GM13977 (cell line): Measurements from ENCODE around the gene CPN2.

Source experiments
- DNase-seq: peaks from one replicate; pipeline ENCODE4 v3.0.0; 2012; ENCODE audit warnings: low spot score
- in situ Hi-C: fragments of 300-500 bp; cut with MboI; formaldehyde crosslinking; loops from one replicate; pipeline ENCODE4 v1.12.0; 2022; ENCODE audit warnings: low sequenced_read_pairs, low pct_unique_long_range_greater_than_20kb, mixed read lengths, inconsistent platforms; ENCODE audit not compliant: unreplicated experiment
- TF ChIP-seq, protein P1 (sequence below): IDR thresholded peaks from 2 replicates; pipeline ENCODE4 v1.5.1; 2012; ENCODE audit warnings: mild to moderate bottlenecking, control low read depth; ENCODE audit not compliant: insufficient read depth; ENCODE audit errors: extremely low read depth, missing control alignments

CPN2 gene, protein sequence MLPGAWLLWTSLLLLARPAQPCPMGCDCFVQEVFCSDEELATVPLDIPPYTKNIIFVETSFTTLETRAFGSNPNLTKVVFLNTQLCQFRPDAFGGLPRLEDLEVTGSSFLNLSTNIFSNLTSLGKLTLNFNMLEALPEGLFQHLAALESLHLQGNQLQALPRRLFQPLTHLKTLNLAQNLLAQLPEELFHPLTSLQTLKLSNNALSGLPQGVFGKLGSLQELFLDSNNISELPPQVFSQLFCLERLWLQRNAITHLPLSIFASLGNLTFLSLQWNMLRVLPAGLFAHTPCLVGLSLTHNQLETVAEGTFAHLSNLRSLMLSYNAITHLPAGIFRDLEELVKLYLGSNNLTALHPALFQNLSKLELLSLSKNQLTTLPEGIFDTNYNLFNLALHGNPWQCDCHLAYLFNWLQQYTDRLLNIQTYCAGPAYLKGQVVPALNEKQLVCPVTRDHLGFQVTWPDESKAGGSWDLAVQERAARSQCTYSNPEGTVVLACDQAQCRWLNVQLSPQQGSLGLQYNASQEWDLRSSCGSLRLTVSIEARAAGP

DNA sequence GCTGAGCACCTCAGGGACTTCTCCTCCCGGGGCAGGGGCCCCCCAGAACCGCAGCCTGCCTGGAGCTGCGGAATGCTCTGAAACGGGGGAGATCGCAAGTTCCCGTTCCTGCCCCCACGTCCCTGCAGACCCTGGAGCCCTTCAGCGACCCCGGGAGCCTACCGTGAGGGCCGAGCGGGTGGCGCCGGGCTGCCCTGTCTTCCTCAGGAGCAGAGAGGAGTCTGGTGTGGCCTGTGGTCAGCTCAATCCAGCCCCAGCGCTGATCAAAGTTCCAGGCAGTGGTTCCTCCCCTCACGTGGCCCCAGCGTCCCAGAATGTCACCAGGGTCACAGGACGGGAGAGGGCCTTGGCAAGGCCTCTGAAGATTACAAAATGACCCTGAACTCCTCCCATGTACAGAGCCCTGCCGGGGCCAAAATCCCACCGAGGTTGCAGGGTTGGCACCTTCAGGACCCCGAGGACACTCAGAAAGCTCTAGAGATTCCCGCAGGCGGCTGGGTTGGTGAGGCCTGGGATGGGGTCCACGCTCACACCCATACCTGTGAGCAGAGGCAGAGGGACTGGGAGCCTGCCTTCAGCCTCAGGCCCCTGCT is at the start of gene CPN2:
Gene CPN2 (minus strand): TSS at position 249 of the 593 bp plus-strand sequence. CDS start 8,626 bp downstream, outside the sequence.
- TF ChIP-seq, protein P1, sequence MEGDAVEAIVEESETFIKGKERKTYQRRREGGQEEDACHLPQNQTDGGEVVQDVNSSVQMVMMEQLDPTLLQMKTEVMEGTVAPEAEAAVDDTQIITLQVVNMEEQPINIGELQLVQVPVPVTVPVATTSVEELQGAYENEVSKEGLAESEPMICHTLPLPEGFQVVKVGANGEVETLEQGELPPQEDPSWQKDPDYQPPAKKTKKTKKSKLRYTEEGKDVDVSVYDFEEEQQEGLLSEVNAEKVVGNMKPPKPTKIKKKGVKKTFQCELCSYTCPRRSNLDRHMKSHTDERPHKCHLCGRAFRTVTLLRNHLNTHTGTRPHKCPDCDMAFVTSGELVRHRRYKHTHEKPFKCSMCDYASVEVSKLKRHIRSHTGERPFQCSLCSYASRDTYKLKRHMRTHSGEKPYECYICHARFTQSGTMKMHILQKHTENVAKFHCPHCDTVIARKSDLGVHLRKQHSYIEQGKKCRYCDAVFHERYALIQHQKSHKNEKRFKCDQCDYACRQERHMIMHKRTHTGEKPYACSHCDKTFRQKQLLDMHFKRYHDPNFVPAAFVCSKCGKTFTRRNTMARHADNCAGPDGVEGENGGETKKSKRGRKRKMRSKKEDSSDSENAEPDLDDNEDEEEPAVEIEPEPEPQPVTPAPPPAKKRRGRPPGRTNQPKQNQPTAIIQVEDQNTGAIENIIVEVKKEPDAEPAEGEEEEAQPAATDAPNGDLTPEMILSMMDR, result no peak
- in situ Hi-C loops, result no loop called here

DNA sequence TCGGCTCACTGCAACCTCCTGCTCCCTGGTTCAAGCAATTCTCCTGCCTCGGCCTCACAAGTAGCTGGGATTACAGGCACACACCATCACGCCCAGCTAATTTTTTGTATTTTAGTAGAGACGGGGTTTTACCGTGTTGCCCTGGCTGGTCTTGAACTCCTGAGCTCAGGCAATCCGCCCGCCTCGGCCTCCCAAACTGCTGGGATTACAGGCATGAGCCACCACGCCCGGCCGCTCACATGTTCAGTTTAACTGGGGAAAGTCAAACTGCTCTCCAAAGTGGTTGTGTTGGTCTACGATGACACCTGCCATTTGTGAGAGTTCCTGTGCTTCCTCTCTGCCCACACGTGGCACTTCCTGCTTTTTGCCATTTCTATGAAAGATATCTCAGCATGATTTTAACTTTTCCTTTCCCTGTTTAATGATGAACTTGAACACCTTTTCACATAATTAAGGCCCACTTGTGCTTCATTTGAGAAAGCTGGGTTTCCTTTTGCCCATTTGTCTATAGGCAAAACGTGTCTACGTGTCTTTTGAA is 48.8 kb upstream of the CPN2 start:
- TF ChIP-seq, protein P1, result no peak
- in situ Hi-C loops, result no loop called here
- no peak for DNase-seq

More for the DNA sequence above, at the start of gene CPN2:
- DNase-seq, result no peak

DNA sequence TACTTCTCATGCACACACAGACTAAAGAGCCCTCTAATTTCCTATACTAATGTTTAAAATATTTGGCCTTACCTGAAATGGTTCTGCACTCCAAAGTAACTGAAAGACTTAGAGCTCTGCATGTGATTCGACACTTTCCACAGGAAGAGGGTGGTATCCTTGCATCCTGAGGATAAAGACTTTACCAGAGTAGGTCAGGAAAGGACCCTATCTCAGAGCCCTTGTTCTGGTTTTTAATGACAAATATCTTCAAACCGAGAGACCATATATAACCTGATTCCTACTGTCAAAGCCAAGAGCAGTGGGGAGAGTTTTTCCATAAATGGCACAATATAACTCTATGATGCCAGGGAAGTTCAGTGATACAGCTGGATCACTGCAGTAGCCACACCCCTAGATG is 48.0 kb upstream of the CPN2 start, which contains the start of gene GP5:
Gene GP5 (minus strand): TSS at position 101 of the 400 bp plus-strand sequence. CDS start 984 bp downstream, outside the sequence.
- no peak for DNase-seq
- in situ Hi-C loops, result no loop called here
- TF ChIP-seq, protein P1, result no peak

DNA sequence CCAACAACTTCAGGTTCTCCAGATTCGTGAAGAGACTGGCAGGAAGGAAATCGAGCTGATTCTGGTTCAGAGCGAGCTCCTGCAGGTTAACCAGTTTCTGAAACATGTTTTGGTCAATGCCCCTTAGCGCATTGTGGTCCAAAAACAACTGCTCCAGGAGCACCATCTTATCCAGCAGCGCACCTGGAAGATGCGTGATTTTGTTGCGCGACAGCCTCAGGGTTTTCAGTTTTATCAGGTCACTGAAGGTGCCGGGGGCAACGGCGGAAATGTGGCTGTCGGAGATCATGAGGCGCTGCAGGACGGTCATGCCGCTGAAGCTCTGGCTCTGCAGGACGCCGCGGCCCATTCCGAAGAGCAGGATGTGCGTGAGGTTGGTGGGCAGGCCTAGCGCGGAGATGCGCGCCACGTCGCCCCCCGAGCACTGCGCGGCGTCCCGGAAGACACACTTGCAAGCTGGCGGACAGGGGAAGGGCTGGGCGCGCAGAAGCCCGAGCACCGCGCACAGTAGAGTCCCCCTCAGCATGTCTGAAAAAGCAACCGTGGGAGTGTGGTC is 46.7 kb upstream of the CPN2 start:
- TF ChIP-seq, protein P1, result no peak
- in situ Hi-C loops, result no loop called here
- DNase-seq, result no peak

DNA sequence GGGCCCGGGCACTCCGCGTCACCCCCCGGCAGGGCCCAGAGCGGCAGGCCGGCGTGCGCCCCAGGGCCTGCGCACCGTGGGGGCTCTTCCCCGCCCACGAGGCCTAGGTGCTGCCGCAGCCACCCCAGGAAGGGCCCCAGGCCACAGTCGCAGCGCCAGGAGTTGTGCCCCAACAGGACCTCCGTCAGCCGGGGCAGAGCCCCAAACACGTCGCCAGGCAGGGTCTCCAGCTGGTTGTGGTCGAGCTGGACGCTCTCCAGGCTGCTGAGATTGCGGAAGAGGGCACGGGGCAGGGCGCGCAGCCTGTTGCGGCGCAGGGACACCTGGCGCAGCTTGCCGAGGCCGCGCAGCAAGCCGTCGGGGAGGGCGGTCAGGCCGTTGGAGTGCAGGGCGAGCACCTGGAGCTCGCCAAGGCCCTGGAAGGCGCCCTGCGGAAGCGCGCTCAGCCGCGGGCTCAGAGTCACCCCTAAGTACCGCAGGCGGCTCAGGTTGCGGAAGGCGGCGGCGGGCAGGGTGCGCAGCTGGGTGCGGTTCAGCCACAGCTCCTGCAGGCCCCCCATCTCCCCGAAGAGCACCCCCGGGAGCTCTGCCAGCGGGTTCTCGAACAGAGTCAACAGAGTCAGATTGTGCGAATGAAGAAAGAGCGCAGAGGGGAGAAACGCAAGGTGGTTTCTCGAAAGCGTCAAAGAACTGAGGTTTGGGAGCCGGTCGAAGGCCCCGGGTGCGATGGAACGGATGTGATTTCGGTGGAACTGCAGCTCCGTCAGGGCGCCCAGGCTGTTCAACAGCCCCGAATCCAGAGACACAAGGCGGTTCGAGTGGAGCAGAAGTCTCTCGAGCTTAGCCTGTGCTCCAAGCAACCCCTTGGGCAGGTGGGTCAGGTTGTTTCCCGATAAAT is 46.0 kb upstream of the CPN2 start:
- in situ Hi-C loops, result no loop called here
- peak; percentile 59 for DNase-seq
- TF ChIP-seq, protein P1, result no peak
